Measurements from ENCODE around the gene ZSWIM6.

GRCh38 chr5:61576556-61576955, 244.5 kb downstream of the ZSWIM6 start:
- TF ChIP-seq CTCF (IDR thresholded peaks at IDR 0.05; ENCODE audit: low read length), result no peak
- no peak for TF ChIP-seq EZH2 (IDR thresholded peaks at IDR 0.05; ENCODE audit: borderline replicate concordance, low read length)
